ENCODE measurements around the gene BBS9. TPM values are rescaled to one million over a fixed set of nuclear protein-coding genes. Genes with fewer than 3 reads are reported as not detected.

The BBS9 gene
- total RNA-seq, 1 donor from 2014 or later = 19.6 TPM

DNA sequence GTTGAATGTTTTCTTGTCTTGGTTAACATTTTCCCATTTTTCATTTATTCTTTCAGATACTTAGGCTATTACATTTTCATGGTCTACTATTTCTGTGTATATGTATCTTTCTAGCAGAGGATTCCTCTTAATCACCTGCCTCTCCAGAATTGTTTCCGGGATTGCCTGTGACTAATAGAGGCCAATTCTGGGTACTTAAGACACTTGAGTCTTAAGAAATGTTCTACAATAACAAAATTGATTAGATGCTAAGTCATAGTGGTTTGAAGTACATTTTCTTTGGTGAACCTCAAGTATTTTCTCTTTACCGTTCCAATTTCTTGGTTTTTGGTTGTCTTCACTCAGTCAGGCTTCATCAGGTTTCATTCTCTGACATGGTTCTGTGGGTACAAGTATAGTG is 26.4 kb downstream of the BBS9 start:
- no peak for ATAC-seq
- intact Hi-C loops (cut with DNase I) = no loop called here
- H3K27ac ChIP-seq = no peak overlapping the region

GRCh38 chr7:33156441-33156840 is 27.1 kb downstream of the BBS9 start:
- H3K9me3 ChIP-seq = no peaks in the 10 kb centered on the region
- H3K27ac ChIP-seq = no peak overlapping the region
- H3K36me3 ChIP-seq = peaks cover 5% of the 10 kb centered on the region
- DNase-seq (no peak), ATAC-seq (no peak)
- intact Hi-C loops (cut with DNase I) = no loop called here
- TF ChIP-seq CTCF (IDR thresholded peaks at IDR 0.05) = no peak
- H3K27me3 ChIP-seq = no peaks in the 10 kb centered on the region
- H3K4me3 ChIP-seq = no peak overlapping the region
- no peaks in the 10 kb centered on the region for H3K4me1 ChIP-seq

More for the DNA sequence above, 26.4 kb downstream of the BBS9 start:
- no peak overlapping the region for H3K4me3 ChIP-seq
- TF ChIP-seq CTCF (IDR thresholded peaks at IDR 0.05) = no peak
- no peaks in the 10 kb centered on the region for H3K9me3 ChIP-seq
- H3K36me3 ChIP-seq = peaks cover 5% of the 10 kb centered on the region
- DNase-seq = no peak
- H3K4me1 ChIP-seq = no peaks in the 10 kb centered on the region
- no peaks in the 10 kb centered on the region for H3K27me3 ChIP-seq

DNA sequence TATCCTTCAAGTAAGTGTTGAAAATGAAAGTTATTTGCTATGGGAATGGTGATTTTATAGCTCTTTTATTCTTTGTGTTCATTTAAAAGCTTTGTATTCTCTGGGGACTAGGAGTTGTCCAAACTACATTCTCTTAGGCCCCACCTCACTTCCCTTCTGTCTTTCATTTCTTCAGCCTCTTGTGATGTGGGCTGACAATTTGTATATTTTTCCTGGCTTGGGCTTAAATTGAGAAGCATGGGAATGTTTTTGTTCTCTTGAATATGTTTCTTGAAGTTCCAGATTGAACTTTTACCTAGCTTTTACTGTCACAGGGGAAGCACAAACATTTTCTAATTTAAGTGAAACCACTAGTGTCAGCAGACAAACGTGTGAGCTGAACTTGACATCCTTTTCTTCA is 27.9 kb downstream of the BBS9 start:
- intact Hi-C loops (cut with DNase I) = no loop called here
- no peak overlapping the region for H3K27ac ChIP-seq
- no peak for TF ChIP-seq CTCF (IDR thresholded peaks at IDR 0.05)
- no peak overlapping the region for H3K4me3 ChIP-seq
- H3K36me3 ChIP-seq = peaks cover 5% of the 10 kb centered on the region
- H3K27me3 ChIP-seq = no peaks in the 10 kb centered on the region
- ATAC-seq = no peak
- no peaks in the 10 kb centered on the region for H3K4me1 ChIP-seq
- no peaks in the 10 kb centered on the region for H3K9me3 ChIP-seq
- no peak for DNase-seq

DNA sequence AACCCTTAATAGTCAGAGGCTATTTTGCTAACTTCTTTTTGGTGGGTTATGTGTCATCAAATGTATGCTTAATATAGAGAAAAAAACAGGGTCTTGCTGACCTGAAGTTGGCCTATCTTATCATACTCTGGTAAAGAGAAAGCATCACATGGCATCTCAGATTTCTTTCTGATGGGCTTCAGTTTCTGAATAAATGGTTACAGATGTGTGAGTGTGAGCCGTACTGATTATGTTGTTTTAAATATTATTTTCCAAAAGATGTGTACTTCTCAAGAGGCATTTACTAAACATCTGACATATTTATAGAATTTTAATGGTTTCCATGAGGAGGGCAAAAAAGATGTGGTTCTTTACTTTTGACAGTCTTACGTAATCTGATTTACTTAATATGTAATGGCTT is 28.4 kb downstream of the BBS9 start:
- Histone ChIP-seq H3K36me3 (peaks cover 5% of the 10 kb centered on the region), H3K4me1 (no peaks in the 10 kb centered on the region), H3K9me3 (no peaks in the 10 kb centered on the region), H3K4me3 (no peak overlapping the region), H3K27me3 (no peaks in the 10 kb centered on the region), H3K27ac (no peak overlapping the region)
- DNase-seq (no peak), ATAC-seq (no peak)
- intact Hi-C loops (cut with DNase I) = no loop called here
- no peak for TF ChIP-seq CTCF (IDR thresholded peaks at IDR 0.05)

- DNase-seq (no peak), ATAC-seq (no peak)
- Histone ChIP-seq H3K9me3 (no peaks in the 10 kb centered on the region), H3K36me3 (no peaks in the 10 kb centered on the region), H3K27ac (no peak overlapping the region), H3K27me3 (no peaks in the 10 kb centered on the region), H3K4me3 (no peak overlapping the region), H3K4me1 (no peaks in the 10 kb centered on the region)
- intact Hi-C loops (cut with DNase I) = no loop called here
- TF ChIP-seq CTCF (IDR thresholded peaks at IDR 0.05) = no peak
Measured at GRCh38 chr7:33177876-33178275, 48.5 kb downstream of the BBS9 start.

DNA sequence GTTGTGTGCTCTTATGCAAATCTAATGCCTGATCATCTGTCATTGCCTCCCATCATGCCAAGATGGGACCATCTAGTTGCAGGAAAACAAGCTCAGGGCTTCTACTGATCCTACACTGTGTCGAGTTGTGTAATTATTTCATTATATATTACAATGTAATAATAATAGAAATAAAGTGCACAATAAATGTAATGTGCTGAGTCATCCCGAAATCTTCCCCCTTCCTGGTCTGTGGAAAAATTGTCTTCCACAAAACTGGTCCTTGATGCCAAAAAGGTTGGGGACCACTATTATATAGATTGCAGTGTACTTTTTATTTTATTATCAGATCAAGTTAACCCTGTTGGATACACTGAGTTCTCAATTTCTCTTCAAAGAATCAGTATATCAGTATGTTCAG is 50.2 kb downstream of the BBS9 start:
- no peaks in the 10 kb centered on the region for H3K36me3 ChIP-seq
- TF ChIP-seq CTCF (IDR thresholded peaks at IDR 0.05) = no peak
- no peaks in the 10 kb centered on the region for H3K9me3 ChIP-seq
- intact Hi-C loops (cut with DNase I) = no loop called here
- no peaks in the 10 kb centered on the region for H3K4me1 ChIP-seq
- ATAC-seq (no peak), DNase-seq (no peak)
- no peak overlapping the region for H3K4me3 ChIP-seq
- H3K27ac ChIP-seq = no peak overlapping the region
- H3K27me3 ChIP-seq = no peaks in the 10 kb centered on the region
